HUDEP-2 (cell line): Measurements from ENCODE around the gene HNF4A.

ENCODE experiments used
- DNase-seq, 76 experiments: peaks; one replicate each; lab custom pipeline; 2025; ENCODE audit not compliant: unreplicated experiment in 76 of 76; lab: John Stamatoyannopoulos, UW

The HNF4A gene

GRCh38 chr20:44419131-44419844, 63.8 kb downstream of the HNF4A start:
- DNase-seq, result no peak

GRCh38 chr20:44420497-44420896, 65.0 kb downstream of the HNF4A start:
- no peak for DNase-seq

DNA sequence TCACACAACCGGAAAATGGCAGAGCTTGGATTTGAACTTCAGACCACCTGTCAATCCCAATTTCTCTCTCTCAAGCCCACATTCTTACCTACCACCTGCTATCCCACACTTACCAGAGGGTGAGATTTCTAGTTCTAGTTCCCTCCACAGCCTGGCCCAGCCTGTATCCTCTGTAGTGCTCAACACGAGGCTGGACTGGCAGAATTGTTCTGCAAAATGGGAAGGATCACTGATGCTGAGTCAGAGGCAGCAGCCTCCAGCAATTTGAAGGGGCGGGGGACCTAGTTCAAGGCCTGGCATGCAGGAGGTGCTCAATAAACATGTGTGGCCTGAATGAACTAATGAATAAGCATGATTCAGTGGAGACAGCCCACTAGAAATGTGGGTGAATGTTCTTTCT, 66.6 kb downstream of the HNF4A start:
- no peak for DNase-seq

DNA sequence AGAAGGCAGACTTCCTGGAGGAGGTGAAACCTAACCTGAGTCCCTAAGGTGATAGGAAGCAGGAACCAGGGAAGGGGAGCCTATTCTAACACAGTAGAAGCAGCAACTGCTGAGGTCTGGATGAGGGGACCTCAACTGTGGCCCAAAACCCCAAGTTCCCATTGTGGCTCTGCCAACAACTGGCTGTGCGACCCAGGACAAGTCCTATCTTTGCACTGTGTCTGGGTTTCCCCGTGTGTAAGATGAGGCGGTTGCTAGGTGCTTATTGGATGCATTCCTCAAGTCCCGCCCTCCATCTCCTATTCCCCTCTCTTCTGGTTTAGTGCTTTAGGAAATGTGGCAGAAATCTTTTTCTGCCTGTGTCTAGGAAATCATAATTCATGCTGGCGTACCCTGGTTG, 68.0 kb downstream of the HNF4A start:
- no peak for DNase-seq

GRCh38 chr20:44424039-44424495, 68.6 kb downstream of the HNF4A start:
- no peak for DNase-seq

DNA sequence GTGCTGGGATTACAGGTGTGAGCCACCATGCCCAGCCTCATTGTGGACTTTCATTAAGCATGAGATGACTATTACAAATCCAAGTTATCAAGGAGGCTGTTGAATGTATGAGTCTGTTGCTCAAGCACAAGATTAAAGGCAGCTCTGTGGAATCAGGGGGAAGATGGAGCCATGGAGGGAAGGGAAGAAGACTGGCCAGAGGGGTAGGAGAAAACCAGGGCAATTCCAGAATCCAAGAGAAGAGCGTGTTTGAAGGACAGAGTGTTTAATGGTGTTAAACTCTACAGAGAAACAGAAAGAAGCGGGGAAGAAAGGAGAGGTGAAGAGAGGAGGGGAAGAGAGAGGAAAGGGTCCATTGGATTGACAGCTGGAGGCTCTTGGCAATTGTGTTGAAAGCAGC, 70.4 kb downstream of the HNF4A start:
- DNase-seq, result no peak

GRCh38 chr20:44426879-44427790, 71.6 kb downstream of the HNF4A start:
- no peak for DNase-seq

- no peak for DNase-seq
Observed at GRCh38 chr20:44427804-44428173, 72.3 kb downstream of the HNF4A start.

- no peak for DNase-seq
Observed at GRCh38 chr20:44428174-44429016, 72.9 kb downstream of the HNF4A start.

DNA sequence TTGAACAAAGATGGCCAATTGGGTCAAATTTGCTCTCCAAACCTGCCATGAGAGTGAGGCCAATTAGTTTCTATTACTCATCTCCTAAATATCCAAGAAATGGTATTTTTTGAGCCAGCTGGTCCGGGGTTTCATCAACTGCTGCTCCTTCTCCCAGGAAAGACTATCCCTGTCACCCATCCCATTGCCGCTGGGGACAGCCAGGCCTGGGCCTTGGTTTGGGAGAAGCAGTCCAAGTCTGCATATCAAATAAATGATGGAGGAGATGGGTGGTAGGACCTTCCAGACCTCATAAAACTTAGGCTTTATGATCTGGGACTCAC, 73.5 kb downstream of the HNF4A start:
- DNase-seq, result no peak

GRCh38 chr20:44429419-44430269, 74.1 kb downstream of the HNF4A start:
- DNase-seq, result no peak

- no peak for DNase-seq
Observed at GRCh38 chr20:44430270-44431065, 75.0 kb downstream of the HNF4A start.

DNA sequence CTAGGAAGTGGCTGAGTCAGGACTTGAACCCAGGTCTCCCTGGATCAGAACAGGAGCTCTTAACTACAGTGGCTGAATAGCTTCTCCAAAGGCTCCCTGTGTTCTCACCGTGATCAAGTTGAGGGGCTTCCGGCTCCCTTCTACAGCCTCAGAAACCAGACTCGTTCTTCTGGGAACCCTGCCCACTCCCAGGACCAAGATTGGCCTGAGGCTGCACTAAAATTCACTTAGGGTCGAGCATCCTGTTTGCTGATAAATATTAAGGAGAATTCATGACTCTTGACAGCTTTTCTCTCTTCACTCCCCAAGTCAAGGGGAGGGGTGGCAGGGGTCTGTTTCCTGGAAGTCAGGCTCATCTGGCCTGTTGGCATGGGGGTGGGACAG, 75.6 kb downstream of the HNF4A start:
- no peak for DNase-seq

DNA sequence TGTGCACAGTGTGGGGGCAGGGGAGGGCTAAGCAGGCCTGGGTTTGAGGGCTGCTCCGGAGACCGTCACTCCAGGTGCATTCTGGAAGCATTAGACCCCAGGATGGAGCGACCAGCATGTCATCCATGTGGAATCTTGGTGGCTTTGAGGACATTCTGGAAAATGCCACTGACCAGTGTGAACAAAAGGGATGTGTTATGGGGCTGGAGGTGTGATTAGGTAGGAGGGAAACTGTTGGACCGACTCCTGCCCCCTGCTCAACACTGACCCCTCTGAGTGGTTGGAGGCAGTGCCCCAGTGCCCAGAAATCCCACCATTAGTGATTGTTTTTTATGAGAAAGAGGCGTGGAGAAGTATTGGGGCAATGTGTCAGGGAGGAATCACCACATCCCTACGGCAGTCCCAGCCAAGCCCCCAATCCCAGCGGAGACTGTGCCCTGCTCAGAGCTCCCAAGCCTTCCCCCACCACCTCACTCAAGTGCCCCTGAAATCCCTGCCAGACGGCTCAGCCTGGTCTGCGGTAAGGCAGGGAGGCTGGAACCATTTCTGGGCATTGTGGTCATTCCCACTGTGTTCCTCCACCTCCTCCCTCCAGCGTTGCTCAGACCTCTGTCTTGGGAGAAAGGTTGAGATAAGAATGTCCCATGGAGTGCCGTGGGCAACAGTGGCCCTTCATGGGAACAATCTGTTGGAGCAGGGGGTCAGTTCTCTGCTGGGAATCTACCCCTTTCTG, 76.2 kb downstream of the HNF4A start:
- DNase-seq, result no peak

DNA sequence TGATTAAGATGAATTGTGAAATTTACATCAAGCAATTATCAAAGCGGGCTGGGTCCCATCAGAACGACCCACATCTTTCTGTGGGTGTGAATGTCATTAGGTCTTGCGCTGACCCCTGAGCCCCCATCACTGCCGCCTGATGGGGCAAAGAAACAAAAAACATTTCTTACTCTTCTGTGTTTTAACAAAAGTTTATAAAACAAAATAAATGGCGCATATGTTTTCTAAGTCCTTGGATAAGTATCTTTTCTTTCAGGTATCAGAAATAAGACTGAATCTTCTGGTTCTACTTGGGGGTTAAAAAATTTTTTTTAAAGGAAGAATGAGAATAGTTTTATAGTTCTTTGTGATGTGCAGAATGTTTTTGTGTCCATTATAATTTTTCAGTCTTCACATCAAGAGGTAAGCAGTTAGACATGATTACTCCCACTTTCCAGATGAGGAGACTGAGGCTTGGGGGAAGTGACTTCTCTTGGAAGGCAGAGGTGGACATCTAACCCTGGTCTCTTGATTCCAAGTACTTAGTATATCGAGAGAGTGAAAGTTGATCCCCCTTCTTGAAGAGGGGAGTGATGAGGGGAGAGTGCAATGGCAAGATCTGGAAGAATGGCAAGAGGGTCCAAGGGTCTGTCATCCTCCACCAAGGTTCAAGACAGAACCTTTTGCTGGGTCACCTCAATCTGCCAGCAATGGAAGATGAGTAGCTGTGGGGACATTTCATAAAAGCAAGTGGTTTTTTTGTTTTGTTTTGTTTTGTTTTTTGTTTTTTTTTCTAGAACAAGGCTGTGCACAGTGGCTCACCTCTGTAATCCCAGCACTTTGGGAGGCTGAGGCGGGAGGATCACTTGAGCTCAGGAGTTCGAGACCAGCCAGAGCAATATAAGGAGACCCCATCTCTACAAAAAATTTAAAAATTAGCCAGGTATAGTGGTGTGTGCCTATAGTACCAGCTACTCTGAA, 77.4 kb downstream of the HNF4A start:
- DNase-seq, result no peak

DNA sequence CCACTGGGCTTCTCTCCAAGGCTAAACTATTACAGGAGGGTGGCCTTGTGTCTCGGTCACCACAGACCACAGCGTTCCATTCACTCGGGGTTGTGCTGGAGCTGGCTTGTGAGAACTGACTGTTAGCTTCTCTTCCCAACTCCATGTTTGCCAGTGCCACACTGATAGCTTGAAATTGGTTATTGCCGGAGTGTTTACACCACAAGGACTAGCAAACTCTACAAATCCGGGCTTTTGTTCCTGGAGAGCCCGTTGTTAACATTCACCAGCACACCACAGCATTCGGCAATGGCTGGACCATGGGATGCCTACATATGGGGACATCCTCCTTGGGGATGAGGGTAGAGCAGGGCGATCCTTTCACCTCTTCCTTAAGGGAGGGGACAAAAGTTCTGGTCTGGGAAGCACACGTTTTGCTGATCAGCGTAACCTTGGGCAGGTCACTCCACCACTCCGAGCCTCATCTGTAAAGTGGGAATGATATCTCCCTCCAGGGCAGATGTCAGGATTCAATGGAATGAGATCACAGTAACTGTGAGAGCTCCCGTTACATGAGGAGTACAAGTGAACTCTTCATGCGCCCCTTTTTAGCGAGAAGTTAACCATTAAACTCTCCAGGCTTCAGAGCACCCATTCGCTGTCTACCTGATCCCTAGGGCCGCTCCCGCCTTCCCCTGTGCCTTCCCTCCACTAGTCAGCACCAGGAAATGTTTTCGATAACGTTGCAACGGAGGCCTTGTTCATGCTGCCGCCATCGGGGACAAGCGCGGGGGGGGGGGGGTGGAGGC, 78.4 kb downstream of the HNF4A start:
- no peak for DNase-seq
